ENCODE measurements around the gene CTDSPL.

CTDSPL gene

GRCh38 chr3:37910671-37911400 lies 49.2 kb downstream of the CTDSPL start:
- H3K9me3 ChIP-seq (ENCODE audit: control insufficient read depth, low read length): no peaks in the 10 kb centered on the region
- H3K4me1 ChIP-seq (ENCODE audit: control insufficient read depth, insufficient read depth, low read depth, low read length): peaks cover 22% of the 10 kb centered on the region
- peak overlapping the region in 1 of 2 experiments; percentile 4 for H2BK12ac ChIP-seq (ENCODE audit: low read length in 2 of 2)
- peak overlapping the region in 1 of 2 experiments; percentile 63 for H3K23ac ChIP-seq (ENCODE audit: low read length in 2 of 2)
- peaks cover 20% of the 10 kb centered on the region for H3K79me1 ChIP-seq (replicated peaks; ENCODE audit: low read length, poor library complexity, severe bottlenecking)
- H3K36me3 ChIP-seq (ENCODE audit: control insufficient read depth in 1 of 2, insufficient read depth in 2 of 2, low read depth in 1 of 2, low read length in 2 of 2): peaks cover 4 to 8% of the 10 kb centered on the region in 2 experiments
- DNase-seq: no peak
- H3K27me3 ChIP-seq (ENCODE audit: control insufficient read depth in 1 of 2, insufficient read depth in 1 of 2, low read length in 2 of 2): no peaks in the 10 kb centered on the region
- H3K27ac ChIP-seq (ENCODE audit: low read length, poor library complexity, severe bottlenecking): peak overlapping the region; percentile 28
- H2AK5ac ChIP-seq (ENCODE audit: low read length, severe bottlenecking): no peak overlapping the region
- WGBS: 57% methylated on average over 3 of the region's 4 CpGs
- H2BK5ac ChIP-seq (ENCODE audit: low read depth, low read length, poor library complexity, severe bottlenecking): no peak overlapping the region
- H3K4ac ChIP-seq (ENCODE audit: low read depth in 1 of 2, low read length in 2 of 2): no peak overlapping the region
- peak overlapping the region in 1 of 2 experiments; percentile 18 for H3K18ac ChIP-seq (ENCODE audit: low read depth in 1 of 2, low read length in 2 of 2)
- no peak overlapping the region for H3K9ac ChIP-seq (ENCODE audit: low read length)
- H4K91ac ChIP-seq (ENCODE audit: low read length): no peak overlapping the region
- H3K4me3 ChIP-seq (ENCODE audit: insufficient read depth in 1 of 2, low read depth in 1 of 2, low read length in 2 of 2): no peak overlapping the region
- H2BK15ac ChIP-seq (ENCODE audit: low read depth, poor library complexity, severe bottlenecking): no peak overlapping the region
- no peak overlapping the region for H4K8ac ChIP-seq (ENCODE audit: low read length)
- no peak overlapping the region for H2AFZ ChIP-seq (ENCODE audit: low read depth, low read length)
- no peak overlapping the region for H3K14ac ChIP-seq (ENCODE audit: low read length in 2 of 2)
- H3K4me2 ChIP-seq (ENCODE audit: low read length, poor library complexity, severe bottlenecking): no peak overlapping the region
- H2BK120ac ChIP-seq (ENCODE audit: low read depth, low read length): no peak overlapping the region

- H4K91ac ChIP-seq (ENCODE audit: low read length): no peak overlapping the region
- no peak overlapping the region for H4K8ac ChIP-seq (ENCODE audit: low read length)
- 88% methylated on average over 8 of the region's 9 CpGs for WGBS
- no peak overlapping the region for H2BK12ac ChIP-seq (ENCODE audit: low read length in 2 of 2)
- no peak overlapping the region for H3K14ac ChIP-seq (ENCODE audit: low read length in 2 of 2)
- no peak overlapping the region for H2AK5ac ChIP-seq (ENCODE audit: low read length, severe bottlenecking)
- H3K4me2 ChIP-seq (ENCODE audit: low read length, poor library complexity, severe bottlenecking): no peak overlapping the region
- no peaks in the 10 kb centered on the region for H3K27me3 ChIP-seq (ENCODE audit: control insufficient read depth in 1 of 2, insufficient read depth in 1 of 2, low read length in 2 of 2)
- no peak overlapping the region for H3K4ac ChIP-seq (ENCODE audit: low read depth in 1 of 2, low read length in 2 of 2)
- DNase-seq: no peak
- no peak overlapping the region for H3K23ac ChIP-seq (ENCODE audit: low read length in 2 of 2)
- H3K4me1 ChIP-seq (ENCODE audit: control insufficient read depth, insufficient read depth, low read depth, low read length): peaks cover 11% of the 10 kb centered on the region
- H3K36me3 ChIP-seq (ENCODE audit: control insufficient read depth in 1 of 2, insufficient read depth in 2 of 2, low read depth in 1 of 2, low read length in 2 of 2): peaks cover 4 to 8% of the 10 kb centered on the region in 2 experiments
- peak overlapping the region in 1 of 2 experiments; percentile 37 for H3K18ac ChIP-seq (ENCODE audit: low read depth in 1 of 2, low read length in 2 of 2)
- no peaks in the 10 kb centered on the region for H3K9me3 ChIP-seq (ENCODE audit: control insufficient read depth, low read length)
- H3K79me1 ChIP-seq (replicated peaks; ENCODE audit: low read length, poor library complexity, severe bottlenecking): peaks cover 21% of the 10 kb centered on the region
- no peak overlapping the region for H3K27ac ChIP-seq (ENCODE audit: low read length, poor library complexity, severe bottlenecking)
- H3K9ac ChIP-seq (ENCODE audit: low read length): no peak overlapping the region
- no peak overlapping the region for H2BK5ac ChIP-seq (ENCODE audit: low read depth, low read length, poor library complexity, severe bottlenecking)
- H2BK120ac ChIP-seq (ENCODE audit: low read depth, low read length): no peak overlapping the region
- H2AFZ ChIP-seq (ENCODE audit: low read depth, low read length): no peak overlapping the region
- H3K4me3 ChIP-seq (ENCODE audit: insufficient read depth in 1 of 2, low read depth in 1 of 2, low read length in 2 of 2): no peak overlapping the region
- no peak overlapping the region for H2BK15ac ChIP-seq (ENCODE audit: low read depth, poor library complexity, severe bottlenecking)
These were observed 50.5 kb downstream of the CTDSPL start for GRCh38 chr3:37912052-37912733.

GRCh38 chr3:37913522-37913921 lies 51.8 kb downstream of the CTDSPL start:
- Histone ChIP-seq H3K79me1 (replicated peaks; ENCODE audit: low read length, poor library complexity, severe bottlenecking) (peaks cover 25% of the 10 kb centered on the region), H3K9me3 (ENCODE audit: control insufficient read depth, low read length) (no peaks in the 10 kb centered on the region), H3K23ac (ENCODE audit: low read length in 2 of 2) (no peak overlapping the region), H3K9ac (ENCODE audit: low read length) (no peak overlapping the region), H3K4me2 (ENCODE audit: low read length, poor library complexity, severe bottlenecking) (no peak overlapping the region), H3K18ac (ENCODE audit: low read depth in 1 of 2, low read length in 2 of 2) (no peak overlapping the region), H4K91ac (ENCODE audit: low read length) (no peak overlapping the region), H4K8ac (ENCODE audit: low read length) (no peak overlapping the region), H3K4me3 (ENCODE audit: insufficient read depth in 1 of 2, low read depth in 1 of 2, low read length in 2 of 2) (no peak overlapping the region), H2BK120ac (ENCODE audit: low read depth, low read length) (no peak overlapping the region), H3K27ac (ENCODE audit: low read length, poor library complexity, severe bottlenecking) (no peak overlapping the region), H3K4me1 (ENCODE audit: control insufficient read depth, insufficient read depth, low read depth, low read length) (peaks cover 13% of the 10 kb centered on the region), H3K36me3 (ENCODE audit: control insufficient read depth in 1 of 2, insufficient read depth in 2 of 2, low read depth in 1 of 2, low read length in 2 of 2) (peaks cover 4 to 8% of the 10 kb centered on the region in 2 experiments), H2BK15ac (ENCODE audit: low read depth, poor library complexity, severe bottlenecking) (no peak overlapping the region), H3K4ac (ENCODE audit: low read depth in 1 of 2, low read length in 2 of 2) (no peak overlapping the region), H2BK5ac (ENCODE audit: low read depth, low read length, poor library complexity, severe bottlenecking) (no peak overlapping the region), H3K14ac (ENCODE audit: low read length in 2 of 2) (no peak overlapping the region), H2AFZ (ENCODE audit: low read depth, low read length) (no peak overlapping the region), H2AK5ac (ENCODE audit: low read length, severe bottlenecking) (no peak overlapping the region), H2BK12ac (ENCODE audit: low read length in 2 of 2) (no peak overlapping the region), H3K27me3 (ENCODE audit: control insufficient read depth in 1 of 2, insufficient read depth in 1 of 2, low read length in 2 of 2) (no peaks in the 10 kb centered on the region)
- no peak for DNase-seq
- WGBS: 100% methylated on average over 3 of the region's 4 CpGs

GRCh38 chr3:37916685-37917084 lies 55.0 kb downstream of the CTDSPL start:
- Histone ChIP-seq H3K4ac (ENCODE audit: low read depth in 1 of 2, low read length in 2 of 2) (no peak overlapping the region), H2AFZ (ENCODE audit: low read depth, low read length) (no peak overlapping the region), H2BK5ac (ENCODE audit: low read depth, low read length, poor library complexity, severe bottlenecking) (no peak overlapping the region), H3K23ac (ENCODE audit: low read length in 2 of 2) (no peak overlapping the region), H3K27me3 (ENCODE audit: control insufficient read depth in 1 of 2, insufficient read depth in 1 of 2, low read length in 2 of 2) (no peaks in the 10 kb centered on the region), H3K18ac (ENCODE audit: low read depth in 1 of 2, low read length in 2 of 2) (no peak overlapping the region), H3K4me3 (ENCODE audit: insufficient read depth in 1 of 2, low read depth in 1 of 2, low read length in 2 of 2) (no peak overlapping the region), H2BK15ac (ENCODE audit: low read depth, poor library complexity, severe bottlenecking) (no peak overlapping the region), H3K9ac (ENCODE audit: low read length) (no peak overlapping the region), H3K14ac (ENCODE audit: low read length in 2 of 2) (no peak overlapping the region), H4K8ac (ENCODE audit: low read length) (no peak overlapping the region), H2AK5ac (ENCODE audit: low read length, severe bottlenecking) (no peak overlapping the region), H4K91ac (ENCODE audit: low read length) (no peak overlapping the region), H3K4me2 (ENCODE audit: low read length, poor library complexity, severe bottlenecking) (no peak overlapping the region), H3K9me3 (ENCODE audit: control insufficient read depth, low read length) (no peaks in the 10 kb centered on the region), H2BK120ac (ENCODE audit: low read depth, low read length) (no peak overlapping the region), H2BK12ac (ENCODE audit: low read length in 2 of 2) (no peak overlapping the region), H3K27ac (ENCODE audit: low read length, poor library complexity, severe bottlenecking) (no peak overlapping the region), H3K36me3 (ENCODE audit: control insufficient read depth in 1 of 2, insufficient read depth in 2 of 2, low read depth in 1 of 2, low read length in 2 of 2) (peaks cover 4 to 10% of the 10 kb centered on the region in 2 experiments), H3K79me1 (replicated peaks; ENCODE audit: low read length, poor library complexity, severe bottlenecking) (peaks cover 34% of the 10 kb centered on the region), H3K4me1 (ENCODE audit: control insufficient read depth, insufficient read depth, low read depth, low read length) (peaks cover 13% of the 10 kb centered on the region)
- 100% methylated on average over 1 of the region's 1 CpG for WGBS
- no peak for DNase-seq
